Astrocyte (in vitro differentiated cells and primary cell): Measurements from ENCODE around the gene SLC9B1. TPM values are rescaled to one million over a fixed set of nuclear protein-coding genes. Genes with fewer than 3 reads are reported as not detected.

Experiments used
- DNase-seq: peaks from one replicate; pipeline ENCODE4 v3.0.0-alpha.2; 2010; ENCODE audit warnings: low read depth
- FAIRE-seq: peaks from 2 replicates; lab custom pipeline; 2011; peaks lifted over from hg19 to GRCh38; lab: Jason Lieb, UNC
- H2AFZ ChIP-seq: 2 replicates; pipeline ENCODE4 v1.6.0; 2012; ENCODE audit warnings: low read depth, low read length, inconsistent platforms
- H3K27ac ChIP-seq: 2 replicates; pipeline ENCODE4 v1.5.1; 2011; ENCODE audit warnings: low read depth, low read length, inconsistent platforms
- H3K27me3 ChIP-seq: 2 replicates; pipeline ENCODE4 v1.6.0; 2011; ENCODE audit warnings: low read length, inconsistent platforms; ENCODE audit not compliant: insufficient read depth
- H3K36me3 ChIP-seq: 2 replicates; pipeline ENCODE4 v1.5.1; 2011; ENCODE audit warnings: low read length, inconsistent platforms; ENCODE audit not compliant: insufficient read depth
- H3K4me1 ChIP-seq: 2 replicates; pipeline ENCODE4 v1.5.1; 2011; ENCODE audit warnings: low read length, inconsistent platforms; ENCODE audit not compliant: insufficient read depth
- H3K4me2 ChIP-seq: 2 replicates; pipeline ENCODE4 v1.6.0; 2012; ENCODE audit warnings: low read length, inconsistent platforms
- H3K4me3 ChIP-seq: 2 replicates; pipeline ENCODE4 v1.5.1; 2011; ENCODE audit warnings: low read depth, mild to moderate bottlenecking, low read length, inconsistent platforms; ENCODE audit not compliant: insufficient read depth
- H3K79me2 ChIP-seq: 2 replicates; pipeline ENCODE4 v1.6.0; 2012; ENCODE audit warnings: mild to moderate bottlenecking, low read length, inconsistent platforms; ENCODE audit not compliant: insufficient read depth
- H3K9ac ChIP-seq: 2 replicates; pipeline ENCODE4 v1.6.0; 2012; ENCODE audit warnings: mild to moderate bottlenecking, low read length, inconsistent platforms
- H3K9me3 ChIP-seq: 2 replicates; pipeline ENCODE4 v1.5.1; 2012; ENCODE audit warnings: low read depth, mild to moderate bottlenecking, low read length, inconsistent platforms; ENCODE audit not compliant: insufficient read depth
- H4K20me1 ChIP-seq: 2 replicates; pipeline ENCODE4 v1.6.0; 2012; ENCODE audit warnings: low read length, inconsistent platforms; ENCODE audit not compliant: insufficient read depth
- H3K27ac Mint-ChIP-seq: one replicate; pipeline ENCODE4 v1.8.0; 2021; ENCODE audit warnings: mild to moderate bottlenecking, mixed read lengths; ENCODE audit not compliant: unreplicated experiment
- H3K27me3 Mint-ChIP-seq: one replicate; pipeline ENCODE4 v1.8.0; 2021; ENCODE audit warnings: low read depth, mixed read lengths; ENCODE audit not compliant: unreplicated experiment
- H3K36me3 Mint-ChIP-seq: one replicate; pipeline ENCODE4 v1.8.0; 2021; ENCODE audit warnings: low read depth, mixed read lengths; ENCODE audit not compliant: unreplicated experiment
- H3K4me1 Mint-ChIP-seq: one replicate; pipeline ENCODE4 v1.8.0; 2021; ENCODE audit warnings: low read depth, mixed read lengths; ENCODE audit not compliant: unreplicated experiment
- H3K4me3 Mint-ChIP-seq: one replicate; pipeline ENCODE4 v1.8.0; 2021; ENCODE audit warnings: mild to moderate bottlenecking, moderate library complexity, mixed read lengths; ENCODE audit not compliant: unreplicated experiment
- H3K9me3 Mint-ChIP-seq: one replicate; pipeline ENCODE4 v1.8.0; 2021; ENCODE audit warnings: mild to moderate bottlenecking, mixed read lengths; ENCODE audit not compliant: unreplicated experiment
- CTCF ChIP-seq: IDR thresholded peaks from 2 replicates; pipeline ENCODE4 v1.5.1; 2011; ENCODE audit warnings: low read depth, mild to moderate bottlenecking, inconsistent platforms, low read length, moderate library complexity; ENCODE audit not compliant: insufficient read depth
- EZH2 ChIP-seq: IDR thresholded peaks from 2 replicates; pipeline ENCODE4 v1.6.1; 2012; ENCODE audit warnings: mild to moderate bottlenecking, low read length, inconsistent platforms; ENCODE audit not compliant: insufficient read depth
- total RNA-seq: library from RNA; stranded (reverse); gene quantifications from 2 replicates; pipeline ENCODE4 v1.2.1, GENCODE V29; 2021

The SLC9B1 gene
- total RNA-seq, 1 donor from 2014 or later, result 0.16 TPM

- Histone ChIP-seq H3K36me3 (no peaks in the 10 kb centered on the region), H3K4me3 (no peak overlapping the region), H3K4me2 (no peak overlapping the region), H3K27me3 (no peaks in the 10 kb centered on the region), H3K79me2 (no peaks in the 10 kb centered on the region), H2AFZ (no peak overlapping the region), H3K9ac (no peak overlapping the region), H3K9me3 (peaks cover 2% of the 10 kb centered on the region), H3K27ac (no peak overlapping the region), H3K4me1 (no peaks in the 10 kb centered on the region), H4K20me1 (no peaks in the 10 kb centered on the region)
- Mint-ChIP-seq H3K9me3 (peaks cover 17% of the 10 kb centered on the region), H3K27ac (no peak overlapping the region), H3K27me3 (no peaks in the 10 kb centered on the region), H3K4me1 (no peaks in the 10 kb centered on the region), H3K4me3 (no peak overlapping the region), H3K36me3 (peaks cover 10% of the 10 kb centered on the region)
- TF ChIP-seq CTCF, result no peak
- TF ChIP-seq EZH2, result no peak
- FAIRE-seq, result no peak
- DNase-seq, result no peak
These were observed 157.5 kb downstream of the SLC9B1 start for GRCh38 chr4:102862016-102862415.

- peaks cover 10% of the 10 kb centered on the region for H3K36me3 Mint-ChIP-seq
- no peaks in the 10 kb centered on the region for H3K4me1 Mint-ChIP-seq
These were observed 158.7 kb downstream of the SLC9B1 start for GRCh38 chr4:102860611-102861324.

More at GRCh38 chr4:102860611-102861324, 158.7 kb downstream of the SLC9B1 start:
- Mint-ChIP-seq H3K9me3 (peaks cover 17% of the 10 kb centered on the region), H3K27ac (no peak overlapping the region), H3K27me3 (no peaks in the 10 kb centered on the region), H3K4me3 (no peak overlapping the region)
- Histone ChIP-seq H4K20me1 (no peaks in the 10 kb centered on the region), H3K79me2 (no peaks in the 10 kb centered on the region), H3K4me2 (no peak overlapping the region), H3K4me3 (no peak overlapping the region), H2AFZ (no peak overlapping the region), H3K36me3 (no peaks in the 10 kb centered on the region), H3K27ac (no peak overlapping the region), H3K9me3 (peaks cover 2% of the 10 kb centered on the region), H3K27me3 (no peaks in the 10 kb centered on the region), H3K4me1 (no peaks in the 10 kb centered on the region), H3K9ac (no peak overlapping the region)
- DNase-seq (no peak), FAIRE-seq (no peak)
- no peak for TF ChIP-seq EZH2
- TF ChIP-seq CTCF, result no peak
